IMR-90 (cell line): ENCODE measurements around the gene RHOBTB3. TPM values are rescaled to one million over a fixed set of nuclear protein-coding genes. Genes with fewer than 3 reads are reported as not detected.

ENCODE experiments used
- ATAC-seq: fragments of 200-7000 bp; cut with Tn5 transposase; 2 replicates; pipeline ENCODE4 v1.9.1; 2020; ENCODE audit warnings: low read depth, mild to moderate bottlenecking, moderate library complexity
- BruUV-seq: library from RNA; stranded (reverse); fragments of 400-500 nt; replicated peaks from 2 replicates; lab custom pipeline; 2021; lab: Mats Ljungman, UMichigan
- CTCF ChIA-PET: fragments of 300-600 bp; formaldehyde crosslinking; extraction: SDS; loops from one replicate; lab custom pipeline; 2021; ENCODE audit warnings: antibody characterized with exemption; lab: Yijun Ruan, JAX
- POLR2A ChIA-PET: fragments of 300-600 bp; sonication (Branson Sonifier 250); formaldehyde crosslinking; loops from one replicate; lab custom pipeline; 2022; ENCODE audit warnings: antibody characterized with exemption; ENCODE audit not compliant: unreplicated experiment; lab: Charles Lee
- DNase-seq: peaks from one replicate; pipeline ENCODE4 v3.0.0; 2013
- H2AFZ ChIP-seq: replicated peaks from 2 replicates; pipeline ENCODE3; 2013; ENCODE audit warnings: low read length, mild to moderate bottlenecking; ENCODE audit not compliant: poor library complexity
- H2AK5ac ChIP-seq: 2 replicates; pipeline ENCODE4 v1.6.1; 2013; ENCODE audit warnings: low read depth, low read length, inconsistent platforms
- H2AK9ac ChIP-seq: replicated peaks from 2 replicates; pipeline ENCODE3; 2013; ENCODE audit warnings: mild to moderate bottlenecking, low read depth, low read length, moderate library complexity; ENCODE audit not compliant: poor library complexity
- H2BK120ac ChIP-seq: 2 replicates; pipeline ENCODE4 v1.6.1; 2013; ENCODE audit warnings: low read depth, low read length, inconsistent platforms
- H2BK15ac ChIP-seq: 3 replicates; pipeline ENCODE4 v1.6.1; 2013; ENCODE audit warnings: low read depth, low read length, inconsistent platforms
- H2BK20ac ChIP-seq: 2 replicates; pipeline ENCODE4 v1.6.1; 2013; ENCODE audit warnings: low read depth, mild to moderate bottlenecking, inconsistent platforms, low read length, moderate library complexity
- H2BK5ac ChIP-seq: 2 replicates; pipeline ENCODE4 v1.6.1; 2013; ENCODE audit warnings: mild to moderate bottlenecking, low read depth, low read length, inconsistent platforms; ENCODE audit not compliant: poor library complexity, severe bottlenecking
- H3K14ac ChIP-seq: replicated peaks from 2 replicates; pipeline ENCODE4 v1.6.1; 2013; ENCODE audit warnings: low read depth, low read length, inconsistent platforms
- H3K18ac ChIP-seq: 2 replicates; pipeline ENCODE4 v1.6.1; 2013; ENCODE audit warnings: low read depth, low read length, control low read depth
- H3K23ac ChIP-seq: 2 replicates; pipeline ENCODE4 v1.6.1; 2013; ENCODE audit warnings: low read depth, low read length, inconsistent platforms
- H3K27ac ChIP-seq: 2 replicates; pipeline ENCODE4 v1.5.1; 2013; ENCODE audit warnings: mild to moderate bottlenecking, control low read depth, low read length; ENCODE audit not compliant: insufficient read depth
- H3K27me3 ChIP-seq: 2 replicates; pipeline ENCODE4 v1.6.1; 2013; ENCODE audit warnings: low read length; ENCODE audit not compliant: control insufficient read depth, insufficient read depth
- H3K36me3 ChIP-seq: 2 replicates; pipeline ENCODE4 v1.6.1; 2013; ENCODE audit warnings: low read length, mixed read lengths; ENCODE audit not compliant: control insufficient read depth, insufficient read depth
- H3K4ac ChIP-seq: 2 replicates; pipeline ENCODE4 v1.6.1; 2013; ENCODE audit warnings: low read depth, low read length, inconsistent platforms
- H3K4me1 ChIP-seq: 2 replicates; pipeline ENCODE4 v1.6.1; 2013; ENCODE audit warnings: low read length, mixed read lengths; ENCODE audit not compliant: control insufficient read depth, insufficient read depth
- H3K4me2 ChIP-seq: 2 replicates; pipeline ENCODE4 v1.6.1; 2013; ENCODE audit warnings: low read depth, mild to moderate bottlenecking, control low read depth, low read length, moderate library complexity
- H3K4me3 ChIP-seq: 2 replicates; pipeline ENCODE4 v1.5.1; 2013; ENCODE audit warnings: low read depth, mild to moderate bottlenecking, control low read depth, low read length, moderate library complexity; ENCODE audit not compliant: insufficient read depth
- H3K56ac ChIP-seq: 2 replicates; pipeline ENCODE4 v1.6.1; 2013; ENCODE audit warnings: low read length, inconsistent platforms; ENCODE audit not compliant: insufficient read depth; ENCODE audit errors: extremely low read depth
- H3K79me1 ChIP-seq, 2 experiments: 2 replicates each; pipeline ENCODE4 v1.6.1; 2013; ENCODE audit warnings: low read length in 2 of 2, inconsistent platforms in 1 of 2, low read depth in 1 of 2
- H3K9ac ChIP-seq: 2 replicates; pipeline ENCODE4 v1.6.1; 2013; ENCODE audit warnings: low read depth, low read length, control low read depth
- H3K9me1 ChIP-seq: 2 replicates; pipeline ENCODE4 v1.6.1; 2013; ENCODE audit warnings: low read length, inconsistent platforms; ENCODE audit not compliant: insufficient read depth
- H3K9me3 ChIP-seq: 2 replicates; pipeline ENCODE4 v1.6.1; 2013; ENCODE audit warnings: low read length; ENCODE audit not compliant: control insufficient read depth, insufficient read depth
- H4K20me1 ChIP-seq: 2 replicates; pipeline ENCODE4 v1.6.1; 2013; ENCODE audit warnings: low read length, inconsistent platforms; ENCODE audit not compliant: insufficient read depth
- H4K5ac ChIP-seq: 2 replicates; pipeline ENCODE4 v1.6.1; 2013; ENCODE audit warnings: mild to moderate bottlenecking, low read depth, low read length, control low read depth
- H4K8ac ChIP-seq, 2 experiments: 2 replicates each; pipeline ENCODE4 v1.6.1; 2013; ENCODE audit warnings: low read depth in 2 of 2, low read length in 2 of 2, control low read depth in 1 of 2, inconsistent platforms in 1 of 2
- H4K91ac ChIP-seq: 2 replicates; pipeline ENCODE4 v1.6.1; 2013; ENCODE audit warnings: low read depth, low read length, inconsistent platforms; ENCODE audit not compliant: insufficient read depth
- CEBPB ChIP-seq: IDR thresholded peaks from 2 replicates; pipeline ENCODE4 v1.6.1; 2012; ENCODE audit warnings: low read depth, low read length, improper control_type of control experiment
- FOS ChIP-seq: fragments of 150-350 bp; IDR thresholded peaks from 2 replicates; pipeline ENCODE4 v1.6.1; 2016; ENCODE audit warnings: low read depth, low read length
- RAD21 ChIP-seq: IDR thresholded peaks from 2 replicates; pipeline ENCODE4 v1.6.1; 2012; ENCODE audit warnings: low read length, improper control_type of control experiment
- RCOR1 ChIP-seq: IDR thresholded peaks from 2 replicates; pipeline ENCODE4 v1.6.1; 2012; ENCODE audit warnings: mild to moderate bottlenecking, low read length, improper control_type of control experiment; ENCODE audit not compliant: insufficient replicate concordance
- USF2 ChIP-seq: fragments of 150-350 bp; IDR thresholded peaks from 2 replicates; pipeline ENCODE4 v1.6.1; 2017; ENCODE audit warnings: mild to moderate bottlenecking, antibody characterized with exemption, low read length, low read depth
- WGBS, 2 experiments: methylation state at CpG; one replicate each; pipeline versions ENCODE4 v1.1.5 to v1.1.7; 2013; ENCODE audit warnings: missing lambda C conversion rate in 2 of 2; ENCODE audit not compliant: insufficient read length in 1 of 2; ENCODE audit errors: extremely low coverage in 2 of 2; 5-methylcytosine and 5-hydroxymethylcytosine counted together
- dilution Hi-C: fragments of 300-500 bp; cut with HindIII; formaldehyde crosslinking; loops from one replicate; pipeline ENCODE4 v1.14.3; 2018; ENCODE audit warnings: low sequenced_read_pairs; ENCODE audit not compliant: unreplicated experiment
- in situ Hi-C: fragments of 300-500 bp; cut with MboI; formaldehyde crosslinking; loops from 3 replicates; pipeline ENCODE4 v1.14.3; 2019; ENCODE audit warnings: low sequenced_read_pairs, inconsistent platforms, mixed read lengths
- intact Hi-C: fragments of 100-400 bp; cut with micrococcal nuclease; formaldehyde crosslinking; loops from 2 replicates; pipeline ENCODE4 v1.10.0; 2022
- polyA plus RNA-seq, 3 experiments: library from polyadenylated mRNA; depleted of rRNA; stranded (reverse); fragments of >200 nt; gene quantifications; 2 replicates each; pipeline ENCODE4 v1.2.3, GENCODE V29; 2012; ENCODE audit warnings: low replicate concordance in 1 of 3
- total RNA-seq: library from RNA; depleted of rRNA; stranded (reverse); fragments of >200 nt; gene quantifications from 2 replicates; pipeline ENCODE4 v1.2.3, GENCODE V29; 2012

RHOBTB3 gene
- total and polyA plus RNA-seq, 2 of the 4 experiments (the other 2 are of a cell fraction): 117 to 447 TPM

- Histone ChIP-seq H4K91ac (no peak overlapping the region), H2BK20ac (no peak overlapping the region), H3K27me3 (no peaks in the 10 kb centered on the region), H3K4me2 (no peak overlapping the region), H2AFZ (no peak overlapping the region), H4K20me1 (no peaks in the 10 kb centered on the region), H3K14ac (no peak overlapping the region), H2AK9ac (no peak overlapping the region), H3K4me3 (no peak overlapping the region), H3K9ac (no peak overlapping the region), H3K36me3 (no peaks in the 10 kb centered on the region), H2BK5ac (no peak overlapping the region), H2BK15ac (no peak overlapping the region), H3K4ac (no peak overlapping the region), H2BK120ac (no peak overlapping the region), H3K79me1 (no peaks in the 10 kb centered on the region), H4K5ac (no peak overlapping the region), H3K18ac (no peak overlapping the region), H3K9me3 (no peaks in the 10 kb centered on the region), H2AK5ac (no peak overlapping the region), H3K4me1 (no peaks in the 10 kb centered on the region), H4K8ac (no peak overlapping the region), H3K56ac (no peak overlapping the region), H3K23ac (no peak overlapping the region), H3K9me1 (peaks cover 6% of the 10 kb centered on the region), H3K27ac (no peak overlapping the region)
- BruUV-seq: no TSS peak
- no peak for TF ChIP-seq FOS
- no peak for TF ChIP-seq RAD21
- TF ChIP-seq RCOR1: no peak
- no peak for TF ChIP-seq USF2
- TF ChIP-seq CEBPB: no peak
- intact Hi-C loops (no loop called here), dilution Hi-C loops (no loop called here), in situ Hi-C loops (no loop called here)
- POLR2A ChIA-PET: interaction anchor here (1.4 kb wide), 1 partner anchor 8 kb away, joined by 3 read pairs; the partner anchor contains the start of gene GLRX
- WGBS, 2 experiments: no CpG with 5 or more reads among the region's 2 CpGs
- DNase-seq: no peak
- no peak for ATAC-seq
- CTCF ChIA-PET: no interaction called here
These were observed 99.1 kb downstream of the RHOBTB3 start for GRCh38 chr5:95830226-95830625.
